WERI-Rb-1 (cell line): Measurements from ENCODE around the gene GNGT1.

Experiments
- DNase-seq: peaks from one replicate; pipeline ENCODE4 v3.0.0-alpha.2; 2020
- H3K27ac ChIP-seq: fragments of 250-450 bp; sonication (Bioruptor Pico); 2 replicates; pipeline ENCODE4 v1.5.1; 2020; ENCODE audit warnings: mild to moderate bottlenecking, moderate library complexity
- H3K27me3 ChIP-seq: fragments of 250-450 bp; sonication (Bioruptor Pico); 2 replicates; pipeline ENCODE4 v1.5.1; 2021; ENCODE audit warnings: mild to moderate bottlenecking, low read depth, moderate library complexity; ENCODE audit not compliant: insufficient read depth, severe bottlenecking
- H3K36me3 ChIP-seq: fragments of 250-450 bp; sonication (Bioruptor Pico); 2 replicates; pipeline ENCODE4 v1.5.1; 2020; ENCODE audit warnings: mild to moderate bottlenecking, moderate library complexity
- H3K4me3 ChIP-seq: 2 replicates; pipeline ENCODE4 v1.5.1; 2011; ENCODE audit warnings: low read depth, mild to moderate bottlenecking, control low read depth, low read length
- H3K9me3 ChIP-seq: fragments of 250-450 bp; sonication (Bioruptor Pico); 2 replicates; pipeline ENCODE4 v1.5.1; 2021; ENCODE audit warnings: mild to moderate bottlenecking, moderate library complexity; ENCODE audit not compliant: severe bottlenecking
- TF ChIP-seq, protein P1 (sequence below): IDR thresholded peaks from 2 replicates; pipeline ENCODE4 v1.5.1; 2011; ENCODE audit warnings: low read depth, mild to moderate bottlenecking, control low read depth, inconsistent platforms, low read length

The GNGT1 gene

DNA sequence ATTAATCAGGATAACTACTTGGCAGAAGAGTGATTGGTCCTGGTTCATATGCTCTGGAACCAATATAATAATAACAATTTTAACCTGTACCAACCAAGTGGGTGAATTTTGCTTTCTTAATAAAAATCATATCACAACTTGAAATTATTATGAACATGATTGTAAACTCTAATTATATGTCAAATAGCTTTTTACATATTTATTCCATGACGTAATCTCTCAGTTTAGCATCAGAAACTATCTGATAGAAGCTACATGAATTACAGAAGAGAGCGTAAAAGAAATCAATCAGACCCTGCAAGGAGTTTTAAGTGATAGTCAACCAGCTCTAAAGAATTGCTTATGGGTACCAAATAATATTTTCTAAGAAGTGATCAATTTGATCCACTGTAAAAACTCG, 25.3 kb downstream of the GNGT1 start:
- H3K36me3 ChIP-seq = no peaks in the 10 kb centered on the region
- H3K27me3 ChIP-seq = no peaks in the 10 kb centered on the region
- TF ChIP-seq, protein P1, sequence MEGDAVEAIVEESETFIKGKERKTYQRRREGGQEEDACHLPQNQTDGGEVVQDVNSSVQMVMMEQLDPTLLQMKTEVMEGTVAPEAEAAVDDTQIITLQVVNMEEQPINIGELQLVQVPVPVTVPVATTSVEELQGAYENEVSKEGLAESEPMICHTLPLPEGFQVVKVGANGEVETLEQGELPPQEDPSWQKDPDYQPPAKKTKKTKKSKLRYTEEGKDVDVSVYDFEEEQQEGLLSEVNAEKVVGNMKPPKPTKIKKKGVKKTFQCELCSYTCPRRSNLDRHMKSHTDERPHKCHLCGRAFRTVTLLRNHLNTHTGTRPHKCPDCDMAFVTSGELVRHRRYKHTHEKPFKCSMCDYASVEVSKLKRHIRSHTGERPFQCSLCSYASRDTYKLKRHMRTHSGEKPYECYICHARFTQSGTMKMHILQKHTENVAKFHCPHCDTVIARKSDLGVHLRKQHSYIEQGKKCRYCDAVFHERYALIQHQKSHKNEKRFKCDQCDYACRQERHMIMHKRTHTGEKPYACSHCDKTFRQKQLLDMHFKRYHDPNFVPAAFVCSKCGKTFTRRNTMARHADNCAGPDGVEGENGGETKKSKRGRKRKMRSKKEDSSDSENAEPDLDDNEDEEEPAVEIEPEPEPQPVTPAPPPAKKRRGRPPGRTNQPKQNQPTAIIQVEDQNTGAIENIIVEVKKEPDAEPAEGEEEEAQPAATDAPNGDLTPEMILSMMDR = no peak
- H3K9me3 ChIP-seq = peaks cover 3% of the 10 kb centered on the region
- H3K27ac ChIP-seq = no peak overlapping the region
- H3K4me3 ChIP-seq = no peak overlapping the region
- DNase-seq = no peak

DNA sequence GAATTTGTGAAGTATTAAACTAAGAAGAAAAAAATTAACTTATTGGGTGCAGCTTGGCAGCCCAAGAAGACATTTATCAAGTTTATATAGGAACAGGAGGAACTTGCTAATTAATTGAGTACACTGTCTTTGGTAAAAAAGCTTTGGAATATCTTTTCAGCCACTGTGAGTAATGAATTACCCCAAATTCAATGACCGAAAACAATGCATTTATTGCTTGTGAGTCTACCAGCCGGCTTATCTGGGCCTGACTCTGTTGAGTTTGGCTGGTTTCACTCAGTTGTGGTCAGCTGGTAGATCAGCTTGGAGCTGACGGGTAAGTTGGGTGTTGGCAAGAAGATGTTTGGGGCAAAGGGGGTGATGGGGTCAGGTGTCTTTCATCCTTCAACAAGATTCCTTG, 26.8 kb downstream of the GNGT1 start:
- Histone ChIP-seq H3K27ac (no peak overlapping the region), H3K9me3 (peaks cover 3% of the 10 kb centered on the region), H3K27me3 (no peaks in the 10 kb centered on the region), H3K4me3 (no peak overlapping the region), H3K36me3 (no peaks in the 10 kb centered on the region)
- TF ChIP-seq, protein P1 = no peak
- DNase-seq = no peak

DNA sequence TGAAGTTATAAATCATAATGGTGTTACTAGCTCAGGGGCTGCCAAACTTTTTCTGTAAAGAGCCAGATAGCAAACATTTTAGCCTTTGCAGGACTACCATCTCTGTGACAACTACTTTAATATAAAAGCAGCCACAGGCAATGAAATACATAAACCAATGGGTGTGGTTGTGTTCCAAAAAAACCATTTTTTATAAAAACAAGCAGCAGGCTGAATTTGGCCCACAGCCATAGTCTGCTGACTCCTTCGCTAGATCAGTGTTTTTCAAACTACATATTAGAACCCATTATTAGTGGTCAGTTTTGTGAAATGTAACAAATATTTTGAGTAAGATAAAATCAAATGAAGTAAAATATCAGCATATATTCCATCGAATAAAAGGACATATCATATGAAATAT, 28.7 kb downstream of the GNGT1 start:
- H3K4me3 ChIP-seq = no peak overlapping the region
- TF ChIP-seq, protein P1 = no peak
- peaks cover 3% of the 10 kb centered on the region for H3K9me3 ChIP-seq
- no peak overlapping the region for H3K27ac ChIP-seq
- no peaks in the 10 kb centered on the region for H3K36me3 ChIP-seq
- no peaks in the 10 kb centered on the region for H3K27me3 ChIP-seq
- no peak for DNase-seq

DNA sequence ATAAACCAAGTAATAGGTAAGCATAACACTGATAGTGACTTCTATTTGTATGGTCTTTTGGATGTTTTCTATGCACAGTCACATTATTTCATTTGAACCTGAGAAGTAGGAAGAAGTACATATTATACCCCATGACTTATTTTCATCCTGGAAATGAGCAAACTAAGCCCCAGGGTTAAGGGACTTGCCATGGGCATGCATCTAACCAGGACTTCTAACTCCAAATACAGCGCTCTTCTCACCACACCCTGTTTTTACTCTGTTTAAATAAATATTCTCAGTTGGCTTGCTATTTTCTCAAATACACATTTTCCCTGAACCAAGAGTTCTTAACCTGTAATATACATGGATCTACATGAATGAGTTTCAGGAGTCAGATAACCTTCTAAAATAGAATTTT, 31.5 kb downstream of the GNGT1 start:
- H3K36me3 ChIP-seq = no peaks in the 10 kb centered on the region
- TF ChIP-seq, protein P1 = no peak
- DNase-seq = no peak
- H3K4me3 ChIP-seq = no peak overlapping the region
- H3K27ac ChIP-seq = no peak overlapping the region
- H3K27me3 ChIP-seq = no peaks in the 10 kb centered on the region
- peaks cover 3% of the 10 kb centered on the region for H3K9me3 ChIP-seq

DNA sequence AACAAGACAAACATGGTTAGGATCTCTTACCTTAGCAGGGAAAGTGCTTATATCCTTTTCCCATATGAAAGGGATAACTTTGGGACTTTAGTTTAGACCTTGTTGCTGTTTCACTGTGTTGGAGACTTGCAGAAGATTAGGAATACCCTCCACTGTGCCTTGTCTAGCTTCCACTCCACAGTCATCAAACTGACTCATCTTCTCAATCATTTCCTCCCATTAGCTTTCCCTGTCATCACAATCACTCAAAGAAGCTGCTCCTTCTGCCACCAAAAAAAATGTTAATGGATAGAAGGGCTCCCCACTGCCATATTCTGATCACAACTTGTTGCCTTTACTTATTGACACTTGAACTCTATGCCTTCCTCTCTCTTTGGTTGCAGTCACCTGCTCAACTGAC, 31.9 kb downstream of the GNGT1 start:
- no peaks in the 10 kb centered on the region for H3K36me3 ChIP-seq
- no peak overlapping the region for H3K27ac ChIP-seq
- H3K4me3 ChIP-seq = no peak overlapping the region
- TF ChIP-seq, protein P1 = no peak
- no peak for DNase-seq
- peaks cover 3% of the 10 kb centered on the region for H3K9me3 ChIP-seq
- H3K27me3 ChIP-seq = no peaks in the 10 kb centered on the region

DNA sequence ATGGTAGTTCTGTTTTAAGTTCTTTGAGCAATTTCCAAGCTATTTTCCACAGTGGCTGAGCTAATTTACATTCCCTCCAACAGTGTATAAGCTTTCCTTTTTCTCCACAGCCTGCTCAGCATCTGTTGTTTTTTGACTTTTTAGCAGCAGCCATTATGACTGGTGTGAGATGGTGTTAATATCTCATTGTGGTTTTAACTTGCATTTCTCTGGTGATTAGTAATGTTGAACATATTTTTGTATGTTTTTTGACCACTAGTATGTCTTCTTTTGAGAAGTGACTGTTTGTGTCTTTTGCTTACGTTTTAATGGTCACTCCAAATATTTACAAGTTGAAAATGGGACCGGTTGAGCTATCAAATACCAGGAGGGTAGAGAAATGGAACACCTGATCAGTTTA, 35.6 kb downstream of the GNGT1 start:
- H3K27me3 ChIP-seq = no peaks in the 10 kb centered on the region
- H3K36me3 ChIP-seq = no peaks in the 10 kb centered on the region
- TF ChIP-seq, protein P1 = no peak
- DNase-seq = no peak
- H3K9me3 ChIP-seq = no peaks in the 10 kb centered on the region
- H3K27ac ChIP-seq = no peak overlapping the region
- H3K4me3 ChIP-seq = no peak overlapping the region
